Measurements from ENCODE around the gene LRRTM4.

The LRRTM4 gene

DNA sequence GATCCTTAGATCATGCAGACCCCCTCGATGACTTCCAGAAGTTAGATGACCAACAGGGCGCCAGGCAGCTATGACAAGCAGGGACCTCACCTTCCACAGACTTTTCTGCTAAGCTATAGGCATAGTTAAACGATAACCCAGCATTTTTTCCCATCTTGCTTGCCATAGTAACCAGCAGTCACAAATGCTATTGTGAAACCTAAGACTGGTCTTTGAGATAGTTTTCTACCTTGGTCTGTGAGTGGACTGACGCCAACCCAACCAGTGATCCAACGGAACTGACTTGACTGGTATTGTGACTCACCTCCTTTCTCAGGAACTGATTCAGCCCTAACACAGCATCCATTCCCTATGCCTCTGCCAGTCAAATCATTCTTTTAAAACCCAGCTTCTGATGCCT is 361.2 kb downstream of the LRRTM4 start:
- no peaks in the 10 kb centered on the region for H3F3A ChIP-seq (ENCODE audit: insufficient read depth, low read length)
- no peak overlapping the region for H2AFZ ChIP-seq (ENCODE audit: low read length)
- no peak overlapping the region for H3K4me2 ChIP-seq (ENCODE audit: low read length)
- H3K9me2 ChIP-seq (ENCODE audit: low read depth, low read length): no peaks in the 10 kb centered on the region
- no peaks in the 10 kb centered on the region for H3K27me3 ChIP-seq (ENCODE audit: insufficient read depth, low read length)
- no peaks in the 10 kb centered on the region for H3K79me2 ChIP-seq (ENCODE audit: insufficient read depth, low read length)
- H3K9ac ChIP-seq (ENCODE audit: low read length): no peak overlapping the region
- H3K9me3 ChIP-seq (ENCODE audit: low read length): no peaks in the 10 kb centered on the region
- H4K20me1 ChIP-seq (ENCODE audit: insufficient read depth, low read length): no peaks in the 10 kb centered on the region
- TF ChIP-seq, protein P1, sequence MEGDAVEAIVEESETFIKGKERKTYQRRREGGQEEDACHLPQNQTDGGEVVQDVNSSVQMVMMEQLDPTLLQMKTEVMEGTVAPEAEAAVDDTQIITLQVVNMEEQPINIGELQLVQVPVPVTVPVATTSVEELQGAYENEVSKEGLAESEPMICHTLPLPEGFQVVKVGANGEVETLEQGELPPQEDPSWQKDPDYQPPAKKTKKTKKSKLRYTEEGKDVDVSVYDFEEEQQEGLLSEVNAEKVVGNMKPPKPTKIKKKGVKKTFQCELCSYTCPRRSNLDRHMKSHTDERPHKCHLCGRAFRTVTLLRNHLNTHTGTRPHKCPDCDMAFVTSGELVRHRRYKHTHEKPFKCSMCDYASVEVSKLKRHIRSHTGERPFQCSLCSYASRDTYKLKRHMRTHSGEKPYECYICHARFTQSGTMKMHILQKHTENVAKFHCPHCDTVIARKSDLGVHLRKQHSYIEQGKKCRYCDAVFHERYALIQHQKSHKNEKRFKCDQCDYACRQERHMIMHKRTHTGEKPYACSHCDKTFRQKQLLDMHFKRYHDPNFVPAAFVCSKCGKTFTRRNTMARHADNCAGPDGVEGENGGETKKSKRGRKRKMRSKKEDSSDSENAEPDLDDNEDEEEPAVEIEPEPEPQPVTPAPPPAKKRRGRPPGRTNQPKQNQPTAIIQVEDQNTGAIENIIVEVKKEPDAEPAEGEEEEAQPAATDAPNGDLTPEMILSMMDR (IDR thresholded peaks at IDR 0.05; ENCODE audit: low read length): no peak
- TF ChIP-seq EZH2 (IDR thresholded peaks at IDR 0.05; ENCODE audit: borderline replicate concordance, low read length): no peak
- H3K27ac ChIP-seq (ENCODE audit: low read depth, low read length, poor library complexity, severe bottlenecking): no peak overlapping the region
- no peaks in the 10 kb centered on the region for H3K36me3 ChIP-seq (ENCODE audit: insufficient read depth, low read length)
- no peak overlapping the region for H3K4me3 ChIP-seq (ENCODE audit: low read depth, low read length, poor library complexity, severe bottlenecking)
- H3K4me1 ChIP-seq (ENCODE audit: insufficient read depth, low read length, severe bottlenecking): no peaks in the 10 kb centered on the region

GRCh38 chr2:77156599-77156998 is 365.6 kb downstream of the LRRTM4 start:
- H3K4me3 ChIP-seq (ENCODE audit: low read depth, low read length, poor library complexity, severe bottlenecking): no peak overlapping the region
- H3K36me3 ChIP-seq (ENCODE audit: insufficient read depth, low read length): no peaks in the 10 kb centered on the region
- H4K20me1 ChIP-seq (ENCODE audit: insufficient read depth, low read length): no peaks in the 10 kb centered on the region

GRCh38 chr2:77155511-77155910 is 366.7 kb downstream of the LRRTM4 start:
- H3K9ac ChIP-seq (ENCODE audit: low read length): no peak overlapping the region
- H3F3A ChIP-seq (ENCODE audit: insufficient read depth, low read length): no peaks in the 10 kb centered on the region
- H3K9me2 ChIP-seq (ENCODE audit: low read depth, low read length): no peaks in the 10 kb centered on the region
- H3K36me3 ChIP-seq (ENCODE audit: insufficient read depth, low read length): no peaks in the 10 kb centered on the region
- H3K27me3 ChIP-seq (ENCODE audit: insufficient read depth, low read length): no peaks in the 10 kb centered on the region
- no peak overlapping the region for H3K4me2 ChIP-seq (ENCODE audit: low read length)
- H2AFZ ChIP-seq (ENCODE audit: low read length): no peak overlapping the region
- no peaks in the 10 kb centered on the region for H3K4me1 ChIP-seq (ENCODE audit: insufficient read depth, low read length, severe bottlenecking)
- H3K4me3 ChIP-seq (ENCODE audit: low read depth, low read length, poor library complexity, severe bottlenecking): no peak overlapping the region
- H3K9me3 ChIP-seq (ENCODE audit: low read length): no peaks in the 10 kb centered on the region
- no peak overlapping the region for H3K27ac ChIP-seq (ENCODE audit: low read depth, low read length, poor library complexity, severe bottlenecking)
- TF ChIP-seq, protein P1 (IDR thresholded peaks at IDR 0.05; ENCODE audit: low read length): no peak
- TF ChIP-seq EZH2 (IDR thresholded peaks at IDR 0.05; ENCODE audit: borderline replicate concordance, low read length): no peak
- no peaks in the 10 kb centered on the region for H3K79me2 ChIP-seq (ENCODE audit: insufficient read depth, low read length)
- no peaks in the 10 kb centered on the region for H4K20me1 ChIP-seq (ENCODE audit: insufficient read depth, low read length)

More at GRCh38 chr2:77156599-77156998, 365.6 kb downstream of the LRRTM4 start:
- Histone ChIP-seq H3K9ac (ENCODE audit: low read length) (no peak overlapping the region), H3F3A (ENCODE audit: insufficient read depth, low read length) (no peaks in the 10 kb centered on the region), H3K79me2 (ENCODE audit: insufficient read depth, low read length) (no peaks in the 10 kb centered on the region), H3K9me2 (ENCODE audit: low read depth, low read length) (no peaks in the 10 kb centered on the region), H3K27me3 (ENCODE audit: insufficient read depth, low read length) (no peaks in the 10 kb centered on the region), H3K4me1 (ENCODE audit: insufficient read depth, low read length, severe bottlenecking) (no peaks in the 10 kb centered on the region), H3K4me2 (ENCODE audit: low read length) (no peak overlapping the region), H3K27ac (ENCODE audit: low read depth, low read length, poor library complexity, severe bottlenecking) (no peak overlapping the region), H2AFZ (ENCODE audit: low read length) (no peak overlapping the region), H3K9me3 (ENCODE audit: low read length) (no peaks in the 10 kb centered on the region)
- TF ChIP-seq EZH2 (IDR thresholded peaks at IDR 0.05; ENCODE audit: borderline replicate concordance, low read length): no peak

DNA sequence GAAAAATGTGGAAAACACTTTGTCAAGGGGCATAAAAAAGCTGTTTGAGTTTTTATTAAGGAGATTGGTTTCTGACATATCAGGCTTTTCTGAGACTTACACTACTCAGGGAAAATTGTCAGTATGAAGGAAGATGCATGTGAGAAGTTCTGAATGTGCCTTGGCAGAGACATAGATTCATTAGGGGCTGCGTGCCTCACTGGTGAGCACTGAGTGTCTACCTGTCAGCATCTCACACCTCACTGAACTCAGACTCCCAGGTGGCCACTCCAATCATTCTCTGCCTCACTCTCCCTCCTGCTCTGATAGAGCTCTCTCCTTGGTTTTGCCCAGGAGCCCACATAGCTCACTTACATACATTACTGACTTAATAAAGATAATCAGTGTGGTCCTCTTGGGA is 372.6 kb downstream of the LRRTM4 start:
- Histone ChIP-seq H3K9ac (ENCODE audit: low read length) (no peak overlapping the region), H3K27ac (ENCODE audit: low read depth, low read length, poor library complexity, severe bottlenecking) (no peak overlapping the region), H3K36me3 (ENCODE audit: insufficient read depth, low read length) (no peaks in the 10 kb centered on the region), H4K20me1 (ENCODE audit: insufficient read depth, low read length) (no peaks in the 10 kb centered on the region), H3K9me2 (ENCODE audit: low read depth, low read length) (no peaks in the 10 kb centered on the region), H3K79me2 (ENCODE audit: insufficient read depth, low read length) (no peaks in the 10 kb centered on the region), H3K4me1 (ENCODE audit: insufficient read depth, low read length, severe bottlenecking) (no peaks in the 10 kb centered on the region), H2AFZ (ENCODE audit: low read length) (no peak overlapping the region), H3K4me3 (ENCODE audit: low read depth, low read length, poor library complexity, severe bottlenecking) (no peak overlapping the region), H3F3A (ENCODE audit: insufficient read depth, low read length) (no peaks in the 10 kb centered on the region), H3K27me3 (ENCODE audit: insufficient read depth, low read length) (no peaks in the 10 kb centered on the region), H3K4me2 (ENCODE audit: low read length) (no peak overlapping the region), H3K9me3 (ENCODE audit: low read length) (no peaks in the 10 kb centered on the region)
- no peak for TF ChIP-seq EZH2 (IDR thresholded peaks at IDR 0.05; ENCODE audit: borderline replicate concordance, low read length)
- TF ChIP-seq, protein P1 (IDR thresholded peaks at IDR 0.05; ENCODE audit: low read length): no peak

All from OCI-LY1 (cell line).